Myocyte (in vitro differentiated cells): Measurements from ENCODE around the gene HTRA2. TPM values are rescaled to one million over a fixed set of nuclear protein-coding genes. Genes with fewer than 3 reads are reported as not detected.

ENCODE experiments used
- DNase-seq: peaks from one replicate; pipeline ENCODE4 v3.0.0-alpha.2; 2012; ENCODE audit warnings: low read depth
- total RNA-seq: library from RNA; depleted of rRNA; stranded (reverse); fragments of >200 nt; gene quantifications from 2 replicates; pipeline ENCODE4 v1.2.3, GENCODE V29; 2014

Gene HTRA2
- total RNA-seq, 1 donor from 2014 or later, result 33.8 TPM

DNA sequence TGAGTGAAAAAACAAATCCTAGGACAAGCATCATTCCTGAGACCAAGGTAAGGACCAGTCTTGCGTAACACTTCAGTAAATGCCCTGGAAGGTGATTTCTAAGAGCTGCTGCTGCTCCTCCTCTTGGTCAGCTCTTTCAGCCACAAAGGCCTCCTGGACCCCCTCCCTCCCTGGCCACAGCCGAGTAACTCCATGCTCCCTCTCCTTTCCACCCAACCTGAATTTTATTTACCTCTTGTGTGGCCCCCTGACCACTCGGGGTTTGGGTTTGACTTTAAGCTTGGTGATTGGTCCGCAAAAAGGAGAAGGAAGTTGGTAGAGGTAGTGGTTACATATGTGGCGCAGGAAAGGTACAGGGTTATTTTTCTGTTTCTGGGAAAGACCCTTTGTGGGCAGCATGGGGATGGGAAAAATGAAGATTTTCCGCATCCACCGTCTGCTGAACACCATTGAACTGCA is 9.2 kb downstream of the HTRA2 start:
- DNase-seq, result no peak

DNA sequence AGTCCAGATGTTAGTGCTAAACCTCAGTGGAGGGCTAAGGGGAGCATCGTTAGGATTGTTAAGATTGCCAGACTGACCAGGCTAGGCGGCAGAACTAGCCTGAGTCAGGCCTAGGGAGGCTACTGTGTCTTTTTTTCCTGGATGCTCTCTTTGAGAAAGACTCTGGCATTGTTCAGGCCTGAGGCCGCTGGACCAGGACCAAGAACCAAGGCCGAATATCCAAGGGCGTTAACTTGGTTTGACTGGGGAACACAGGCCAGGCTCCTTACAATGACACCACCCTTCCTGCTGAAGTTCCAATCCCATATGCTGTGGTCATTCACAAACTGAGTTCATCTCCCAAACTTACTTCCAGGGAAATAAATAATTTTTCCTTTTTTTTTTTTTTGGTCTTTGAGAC is 10.6 kb downstream of the HTRA2 start:
- DNase-seq, result no peak

- DNase-seq, result no peak
Measured at GRCh38 chr2:74542978-74543377, 13.2 kb downstream of the HTRA2 start.

- DNase-seq, result no peak
Measured at GRCh38 chr2:74544634-74545033, 14.9 kb downstream of the HTRA2 start.

GRCh38 chr2:74546004-74546403 is 16.3 kb downstream of the HTRA2 start:
- no peak for DNase-seq

DNA sequence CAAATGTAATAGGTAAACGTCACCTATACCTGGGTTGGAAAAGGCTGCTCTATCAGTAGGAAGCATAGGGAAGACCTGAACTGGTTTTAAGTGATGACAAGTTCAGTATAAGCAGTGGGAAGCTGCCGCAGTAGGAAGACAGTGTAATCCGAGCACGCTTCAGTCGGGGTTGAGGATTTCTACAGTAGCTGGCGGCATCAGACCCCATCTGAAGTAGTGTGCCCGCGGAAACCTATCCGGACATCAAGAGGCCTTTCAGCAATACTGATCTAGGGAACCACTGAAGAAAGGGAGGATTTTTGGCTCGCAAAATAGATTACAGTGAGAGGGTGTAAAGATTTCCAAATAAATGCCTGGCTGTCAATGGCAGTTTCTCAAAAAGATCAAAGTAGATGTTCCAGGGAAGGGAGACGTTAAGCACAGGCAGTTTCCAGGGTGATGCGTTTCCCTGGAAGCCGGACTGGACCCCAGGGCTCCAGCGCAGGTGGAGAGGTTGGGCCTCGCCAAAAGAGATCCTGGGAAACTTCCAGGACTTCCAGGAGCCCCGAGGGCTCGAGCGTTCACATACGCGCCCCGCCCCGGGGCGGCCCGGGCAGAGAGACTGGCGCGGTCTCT is 18.7 kb downstream of the HTRA2 start:
- no peak for DNase-seq

GRCh38 chr2:74548900-74549826 is 19.4 kb downstream of the HTRA2 start:
- peak; percentile 59 for DNase-seq

GRCh38 chr2:74550231-74550630 is 20.5 kb downstream of the HTRA2 start:
- DNase-seq, result no peak

GRCh38 chr2:74551530-74551929 is 21.8 kb downstream of the HTRA2 start:
- peak; percentile 26 for DNase-seq

GRCh38 chr2:74551942-74552913 is 22.5 kb downstream of the HTRA2 start:
- DNase-seq, result peak; percentile 30

DNA sequence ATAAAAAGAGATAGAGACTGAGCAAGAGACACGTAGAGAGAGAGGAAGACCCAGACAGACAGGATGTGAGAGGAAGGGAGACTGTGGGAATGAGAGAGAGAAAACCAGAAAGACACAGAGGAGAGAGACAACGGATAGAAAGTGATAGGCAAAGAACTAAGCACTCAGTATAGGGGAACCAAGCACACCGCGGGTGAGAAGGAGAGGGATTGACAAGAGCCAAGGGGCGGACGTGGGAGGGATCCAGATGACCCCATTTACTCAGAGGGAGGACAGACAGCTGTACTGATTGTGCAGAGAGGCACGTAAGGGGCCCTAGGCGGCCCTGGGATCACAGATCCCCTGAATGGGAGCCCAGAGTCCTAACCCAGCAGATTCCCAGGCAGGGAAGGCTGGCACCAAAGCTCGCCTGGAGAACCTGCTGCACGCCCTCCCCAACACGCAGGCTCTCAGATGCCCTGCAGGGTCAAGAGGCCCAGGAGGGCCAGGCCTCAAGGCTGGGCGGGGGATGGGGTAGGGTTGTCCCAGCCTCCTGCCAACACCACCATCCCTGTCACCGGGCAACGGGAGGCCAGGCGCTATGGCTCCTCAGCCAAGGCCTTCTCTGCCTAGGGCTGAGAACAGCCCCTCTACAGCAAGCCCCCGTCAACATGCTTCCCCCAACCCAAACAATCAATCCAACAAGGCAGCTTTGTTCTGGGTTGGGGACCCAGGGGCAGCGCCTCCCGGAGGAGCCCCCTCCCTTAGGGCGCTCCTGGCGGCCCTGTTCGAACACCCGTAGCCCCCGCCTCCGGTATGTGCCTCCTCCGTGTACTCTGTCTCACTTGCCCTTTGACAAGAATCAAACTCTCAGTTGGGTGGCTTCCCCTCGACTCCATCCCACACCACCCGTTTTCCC is 23.4 kb downstream of the HTRA2 start:
- DNase-seq, result peak; percentile 20

DNA sequence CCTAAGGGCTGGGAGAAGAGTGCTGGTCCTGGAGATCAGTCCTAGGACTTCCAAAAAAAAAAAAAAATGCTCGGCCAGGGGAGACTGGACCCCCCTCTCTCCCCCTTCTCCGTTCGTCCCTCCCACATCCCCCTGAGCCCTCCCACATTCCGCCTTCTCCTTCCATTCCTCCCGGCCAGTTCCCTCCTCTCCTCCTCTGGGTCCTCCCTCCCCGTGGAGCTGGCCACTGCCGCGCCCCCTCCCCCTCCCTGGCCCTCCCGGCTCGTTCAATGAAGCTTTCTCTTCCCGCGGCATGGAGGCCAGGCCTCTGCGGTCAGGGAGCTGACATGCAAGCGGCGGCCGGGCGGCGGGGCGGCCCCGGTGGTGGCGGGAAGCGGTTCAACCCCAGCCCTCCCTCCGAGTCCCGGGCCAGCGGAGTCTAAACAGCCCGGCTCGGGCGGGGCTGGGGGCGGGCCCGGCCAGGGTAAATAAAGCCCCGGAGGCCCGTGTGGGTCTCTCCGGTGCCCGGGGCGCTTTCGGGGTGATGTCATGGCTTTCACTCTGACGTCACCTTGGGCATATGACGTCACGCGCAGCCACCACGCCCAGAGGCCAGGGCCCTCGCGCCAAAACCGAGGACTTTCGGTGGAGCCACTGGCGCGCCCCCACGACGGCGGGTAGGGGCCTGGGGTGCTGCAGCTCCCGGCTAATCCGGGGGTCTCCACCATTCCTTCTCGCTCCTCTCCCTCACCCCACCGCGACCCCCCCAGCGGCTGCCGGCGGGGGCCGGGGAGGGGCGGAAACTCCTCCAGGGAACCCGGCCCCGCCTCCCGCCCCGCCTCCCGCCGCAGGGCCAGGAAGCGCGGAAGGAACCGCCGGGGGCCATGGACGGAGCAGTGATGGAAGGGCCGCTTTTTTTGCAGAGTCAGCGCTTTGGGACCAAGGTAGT is 24.4 kb downstream of the HTRA2 start, which contains the start of the genes DOK1 and LOXL3:
TSS of gene DOK1 (plus strand) at position 829 of the 928 bp plus-strand sequence. CDS start at position 864, 35 bp downstream.
TSS of gene LOXL3 (minus strand) at position 51 of the 928 bp plus-strand sequence. CDS start 1,308 bp downstream, outside the sequence.
- peak; percentile 88 for DNase-seq

DNA sequence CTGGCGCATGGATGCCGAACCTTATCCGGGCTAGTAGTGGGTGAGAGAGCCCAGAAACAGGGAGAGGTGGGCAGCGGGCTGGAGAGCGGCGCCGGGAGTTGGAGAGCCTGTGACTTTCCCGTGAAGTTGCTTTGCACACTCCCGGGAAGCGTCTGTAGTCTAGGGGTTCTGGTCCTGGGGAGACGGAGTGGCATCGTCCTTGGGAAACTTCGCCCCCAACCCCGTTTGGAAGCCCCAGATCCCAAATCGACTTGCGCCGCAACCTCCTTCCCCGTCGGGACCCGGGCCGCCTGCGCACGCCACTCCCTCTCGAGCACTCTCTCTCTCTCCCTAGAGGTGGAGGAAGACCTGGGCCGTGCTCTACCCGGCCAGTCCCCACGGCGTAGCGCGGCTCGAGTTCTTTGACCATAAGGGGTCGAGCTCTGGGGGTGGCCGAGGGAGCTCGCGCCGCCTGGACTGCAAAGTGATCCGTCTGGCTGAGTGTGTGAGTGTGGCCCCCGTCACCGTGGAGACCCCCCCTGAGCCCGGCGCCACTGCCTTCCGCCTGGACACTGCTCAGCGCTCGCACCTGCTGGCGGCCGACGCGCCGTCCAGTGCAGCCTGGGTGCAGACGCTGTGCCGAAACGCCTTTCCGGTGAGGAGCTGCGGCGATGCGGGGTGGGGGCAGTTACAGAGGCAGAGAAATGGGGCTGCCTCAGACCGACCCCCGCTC is 25.2 kb downstream of the HTRA2 start:
- peak; percentile 49 for DNase-seq

- DNase-seq, result no peak
Measured at GRCh38 chr2:74555610-74556103, 25.9 kb downstream of the HTRA2 start.

- DNase-seq, result no peak
Measured at GRCh38 chr2:74556159-74556558, 26.4 kb downstream of the HTRA2 start.

DNA sequence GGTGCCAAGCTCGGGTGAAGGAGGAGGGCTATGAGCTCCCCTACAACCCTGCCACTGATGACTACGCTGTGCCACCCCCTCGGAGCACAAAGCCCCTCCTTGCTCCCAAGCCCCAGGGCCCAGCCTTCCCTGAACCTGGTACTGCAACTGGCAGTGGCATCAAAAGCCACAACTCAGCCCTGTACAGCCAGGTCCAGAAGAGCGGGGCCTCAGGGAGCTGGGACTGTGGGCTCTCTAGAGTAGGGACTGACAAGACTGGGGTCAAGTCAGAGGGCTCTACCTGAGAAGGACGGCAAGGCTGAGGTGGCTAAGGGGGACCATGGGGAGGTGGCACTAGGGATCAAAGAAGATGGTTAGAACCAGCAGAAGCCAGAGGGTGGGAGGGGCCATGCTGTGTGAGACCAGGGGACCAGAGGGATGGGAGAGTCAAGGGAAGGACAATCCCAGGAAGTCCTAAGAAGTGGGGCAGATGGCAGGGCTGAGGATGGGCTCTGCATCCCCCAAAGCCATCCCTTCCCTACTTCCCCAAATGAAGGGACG is 27.2 kb downstream of the HTRA2 start:
- no peak for DNase-seq
